HK-2 (cell line): ENCODE measurements around the gene ZNF764.
A peak's percentile ranks its signal among the peaks of the same experiment; 100 is the strongest.
"Not testable (repeated sequence)": the region's sequence is repeated elsewhere in the genome, so short reads cannot be mapped to it uniquely, and the experiment has no call there.

Experiments used
- DNase-seq: peaks from one replicate; pipeline ENCODE4 v3.0.0-alpha.2; 2018; ENCODE audit not compliant: unreplicated experiment

The ZNF764 gene

GRCh38 chr16:30527635-30528178, 30.5 kb downstream of the ZNF764 start:
- no peak for DNase-seq

DNA sequence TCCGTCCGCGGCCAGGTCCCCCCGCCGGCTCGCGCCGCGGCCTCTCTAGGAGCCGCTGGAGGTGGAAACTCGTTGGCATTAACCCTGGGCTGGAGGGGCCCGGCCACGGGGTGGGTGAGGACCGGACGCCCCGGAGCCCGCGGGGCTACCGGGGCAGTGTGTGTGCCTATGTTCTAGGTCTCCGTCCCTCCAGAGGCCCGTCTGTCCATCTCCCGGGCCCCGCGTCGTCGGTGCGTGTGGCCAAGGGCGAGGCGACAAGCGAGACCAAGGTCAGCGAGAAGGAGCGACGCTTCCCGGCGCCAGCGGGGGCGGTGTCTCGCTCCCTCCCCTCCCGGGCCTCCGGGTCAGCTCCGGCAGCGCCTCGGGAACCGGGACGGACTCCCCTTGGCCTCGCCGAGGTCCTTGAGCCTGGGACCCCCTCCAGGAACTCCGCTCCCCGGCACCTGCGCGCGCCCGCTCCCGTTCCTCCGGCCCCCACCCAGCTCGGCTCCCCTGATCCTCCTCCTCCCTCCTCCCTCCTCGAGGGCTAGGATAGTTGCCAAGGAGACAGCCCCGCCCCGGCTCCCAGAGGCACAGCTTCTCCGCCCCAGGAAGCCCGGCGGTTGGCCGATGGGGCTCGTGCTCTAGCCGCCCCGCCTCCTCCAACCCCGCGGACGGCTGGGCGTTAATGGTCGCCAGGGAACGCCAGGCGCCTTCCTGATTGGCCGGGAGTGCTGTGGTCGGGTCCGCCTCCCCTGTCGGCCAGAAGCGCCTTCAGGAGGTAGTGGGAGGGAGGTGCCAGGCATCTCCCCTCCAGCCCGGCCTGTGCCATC, 31.1 kb downstream of the ZNF764 start:
- peak; percentile 95 for DNase-seq

GRCh38 chr16:30526137-30526822, 31.9 kb downstream of the ZNF764 start, which contains the start of gene ZNF768:
Gene ZNF768 (minus strand): TSS chr16:30526566. CDS start chr16:30526413, 153 bp downstream.
- no peak for DNase-seq

DNA sequence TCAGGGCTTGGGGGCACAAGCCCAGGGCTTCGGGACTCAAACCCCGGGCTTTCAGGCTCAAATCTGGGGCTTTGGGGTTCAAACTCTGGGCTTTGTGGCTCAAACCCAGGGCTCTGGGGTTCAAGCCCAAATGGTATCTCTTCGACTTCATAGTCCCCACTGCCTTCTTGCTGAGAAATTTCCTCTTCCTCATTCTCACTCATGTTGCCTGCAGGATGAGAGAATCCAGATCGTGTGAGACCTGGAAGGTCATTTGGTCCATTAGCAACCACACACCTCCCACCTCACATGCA, 32.4 kb downstream of the ZNF764 start:
- DNase-seq = no peak

GRCh38 chr16:30524575-30525568, 33.3 kb downstream of the ZNF764 start:
- no peak for DNase-seq

- DNase-seq = peak; percentile 13
Measured at GRCh38 chr16:30523768-30524574, 34.2 kb downstream of the ZNF764 start.

GRCh38 chr16:30522702-30523463, 35.3 kb downstream of the ZNF764 start:
- not testable (repeated sequence) for DNase-seq

- peak; percentile 64 for DNase-seq
Measured at GRCh38 chr16:30521873-30522641, 36.1 kb downstream of the ZNF764 start.

- no peak for DNase-seq
Measured at GRCh38 chr16:30521476-30521872, 36.7 kb downstream of the ZNF764 start.

DNA sequence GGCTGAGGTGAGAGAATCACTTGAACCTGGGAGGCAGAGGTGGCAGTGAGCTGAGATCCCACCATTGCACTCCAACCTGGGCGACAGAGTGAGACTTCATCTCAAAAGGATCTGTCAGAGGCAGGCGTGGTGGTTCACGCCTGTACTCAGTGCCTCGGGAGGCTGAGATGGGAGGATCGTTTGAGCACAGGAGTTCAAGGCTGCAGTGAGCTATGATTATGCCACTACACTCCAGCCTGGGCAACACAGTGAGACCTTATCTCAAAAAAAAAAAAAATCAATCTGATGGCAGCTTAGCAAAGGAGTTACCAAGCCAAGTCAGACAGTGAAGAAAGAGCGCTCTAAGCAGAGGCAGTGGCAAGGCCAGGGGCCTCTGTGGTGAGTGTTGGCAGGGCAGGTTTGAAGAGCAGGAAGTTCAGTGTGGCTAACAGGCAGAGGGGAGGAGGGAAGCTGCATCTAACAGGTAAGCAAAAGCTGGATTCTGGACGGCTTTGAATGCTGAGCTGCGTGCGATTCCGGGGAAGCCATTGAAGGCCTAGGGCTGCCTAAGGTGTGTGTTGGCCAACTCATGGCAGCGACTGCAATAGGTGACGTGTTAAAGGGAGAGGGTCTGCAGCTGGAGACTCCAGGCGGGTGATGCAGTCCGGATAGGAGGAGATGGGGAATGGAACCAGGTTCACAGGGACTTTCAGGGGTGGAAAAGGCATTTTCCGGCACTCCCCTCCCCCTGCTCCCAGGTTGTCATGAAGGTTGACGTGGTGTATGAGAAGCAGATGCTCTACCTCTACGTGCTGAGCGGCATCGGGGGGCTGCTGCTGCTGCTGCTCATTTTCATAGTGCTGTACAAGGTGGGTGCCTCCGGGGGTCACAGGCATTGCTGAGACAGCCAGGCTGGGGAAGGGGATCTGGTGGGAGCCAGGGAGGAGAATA, 38.8 kb downstream of the ZNF764 start:
- no peak for DNase-seq

GRCh38 chr16:30518552-30518951, 39.6 kb downstream of the ZNF764 start:
- DNase-seq = no peak

- DNase-seq = no peak
Measured at GRCh38 chr16:30515275-30515674, 42.9 kb downstream of the ZNF764 start.

GRCh38 chr16:30511509-30511908, 46.7 kb downstream of the ZNF764 start:
- no peak for DNase-seq

- DNase-seq = no peak
Measured at GRCh38 chr16:30510376-30510938, 47.7 kb downstream of the ZNF764 start.

DNA sequence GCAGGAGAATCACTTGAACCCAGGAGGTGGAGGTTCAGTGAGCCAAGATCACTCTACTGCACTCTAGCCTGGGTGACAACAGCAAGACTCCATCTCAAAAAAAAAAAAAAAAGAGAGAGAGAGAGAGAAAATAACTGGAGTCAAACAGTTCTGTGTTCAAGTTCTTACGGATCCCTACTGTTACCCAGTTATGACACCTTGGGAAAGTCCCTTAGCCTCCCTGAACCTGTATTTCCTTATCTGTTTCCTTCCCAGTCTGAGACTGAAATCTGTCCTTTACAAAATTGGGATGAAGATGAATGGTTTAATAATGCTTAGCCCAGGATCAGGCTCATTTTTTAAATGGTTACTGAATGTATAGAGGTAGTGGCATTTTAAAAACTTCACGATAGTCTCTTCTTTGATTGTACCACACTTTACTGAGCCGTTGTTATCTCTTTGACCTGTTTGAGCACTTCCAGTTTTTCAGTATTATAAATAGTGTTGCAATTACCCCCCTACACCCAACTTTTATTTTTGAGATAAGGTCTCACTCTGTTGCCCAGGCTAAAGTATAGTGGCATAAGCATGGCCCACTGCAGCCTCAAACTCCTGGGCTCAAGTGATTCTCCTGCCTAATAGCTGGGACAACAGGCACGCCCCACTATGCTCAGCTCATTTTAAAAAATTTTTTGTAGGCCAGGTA, 49.0 kb downstream of the ZNF764 start:
- no peak for DNase-seq
